AG04449 (cell line): ENCODE data around the gene TNKS1BP1.

ENCODE experiments used
- CTCF ChIA-PET: fragments of 350-600 bp; formaldehyde crosslinking; extraction: SDS; loops from one replicate; lab custom pipeline; 2021; ENCODE audit warnings: antibody characterized with exemption; lab: Yijun Ruan, JAX
- POLR2A ChIA-PET: fragments of 400-600, 350-600 bp; formaldehyde crosslinking; extraction: SDS; loops from one replicate; lab custom pipeline; 2020; ENCODE audit warnings: antibody characterized with exemption, inconsistent platforms; lab: Yijun Ruan, JAX
- DNase-seq: peaks from one replicate; pipeline ENCODE4 v3.0.0-alpha.2; 2010; ENCODE audit warnings: low read depth, low spot score
- H3K4me3 ChIP-seq: 2 replicates; pipeline ENCODE4 v1.5.1; 2011; ENCODE audit warnings: low read depth, mild to moderate bottlenecking, control low read depth, low read length
- CTCF ChIP-seq: IDR thresholded peaks from one replicate; pipeline ENCODE4 v1.5.1; 2011; ENCODE audit warnings: mild to moderate bottlenecking, moderate library complexity, low read length, control low read depth, inconsistent platforms; ENCODE audit not compliant: insufficient read depth; ENCODE audit errors: missing control alignments

The TNKS1BP1 gene

DNA sequence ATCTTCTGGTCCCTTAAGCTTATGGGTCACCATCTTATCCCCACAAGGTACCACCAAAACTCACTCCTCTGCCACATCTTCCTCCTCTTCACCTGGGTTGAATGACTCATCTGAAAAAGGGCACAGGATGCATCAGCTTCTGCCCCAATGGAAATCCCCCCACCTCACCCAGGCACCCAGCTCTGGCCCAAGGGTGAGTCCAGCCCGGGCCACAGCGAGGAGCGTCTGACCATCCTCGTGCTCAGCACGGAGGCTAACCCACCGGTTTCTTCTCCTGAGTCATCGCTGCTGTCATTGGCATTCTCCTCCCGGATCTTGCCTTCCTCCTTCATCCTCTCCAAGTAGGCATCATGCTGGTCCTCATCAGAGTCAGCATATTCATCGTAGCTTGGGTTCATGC lies 5.3 kb upstream of the TNKS1BP1 start:
- ChIA-PET CTCF (interaction anchor here (0.6 to 1.6 kb wide), 4 partner anchors 15 to 197 kb away, joined by 3 to 5 read pairs (median 3); no protein-coding TSS in a partner anchor), POLR2A (interaction anchor here (0.6 kb wide), 1 partner anchor 18 kb away, joined by 3 read pairs; no protein-coding TSS in a partner anchor)
- no peak for TF ChIP-seq CTCF
- no peak overlapping the region for H3K4me3 ChIP-seq
- no peak for DNase-seq

DNA sequence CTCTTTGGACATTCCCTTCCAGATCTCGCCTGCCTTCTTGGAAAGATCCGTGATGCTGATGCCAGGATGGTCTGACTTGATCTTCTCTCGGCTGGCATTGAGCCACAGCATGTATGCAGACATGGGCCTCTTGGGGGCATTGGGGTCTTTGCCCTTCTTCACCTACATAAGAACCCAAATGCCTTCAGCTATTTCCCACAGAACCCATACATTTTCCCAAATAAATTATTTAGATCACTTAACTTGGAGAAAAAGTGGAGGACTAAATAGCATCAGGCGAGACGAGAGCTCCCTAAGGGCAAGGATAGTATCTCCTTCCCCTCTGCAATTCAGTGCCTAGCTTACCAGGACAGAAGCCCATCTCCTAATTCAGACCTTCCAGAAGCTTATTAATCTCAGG lies 3.0 kb upstream of the TNKS1BP1 start:
- ChIA-PET CTCF (interaction anchor here (1.1 to 1.3 kb wide), 2 partner anchors 18 to 199 kb away, joined by 3 to 4 read pairs; no protein-coding TSS in a partner anchor), POLR2A (no interaction called here)
- H3K4me3 ChIP-seq = no peak overlapping the region

GRCh38 chr11:57325735-57326048 lies 940 bp upstream of the TNKS1BP1 start:
- TF ChIP-seq CTCF = no peak
- H3K4me3 ChIP-seq = peak overlapping the region; percentile 90
- ChIA-PET POLR2A (interaction anchor here (1.7 to 3.2 kb wide), 3 partner anchors 9 to 15 kb away, joined by 3 to 20 read pairs (median 4); partner anchors contain the start of gene SSRP1), CTCF (interaction anchor here (0.6 to 2.2 kb wide), 15 partner anchors 9 to 484 kb away, joined by 3 to 8 read pairs (median 3); partner anchors contain the start of genes P2RX3 and RTN4RL2)
- DNase-seq = no peak

More for the DNA sequence above, 3.0 kb upstream of the TNKS1BP1 start:
- TF ChIP-seq CTCF = no peak
- no peak for DNase-seq

DNA sequence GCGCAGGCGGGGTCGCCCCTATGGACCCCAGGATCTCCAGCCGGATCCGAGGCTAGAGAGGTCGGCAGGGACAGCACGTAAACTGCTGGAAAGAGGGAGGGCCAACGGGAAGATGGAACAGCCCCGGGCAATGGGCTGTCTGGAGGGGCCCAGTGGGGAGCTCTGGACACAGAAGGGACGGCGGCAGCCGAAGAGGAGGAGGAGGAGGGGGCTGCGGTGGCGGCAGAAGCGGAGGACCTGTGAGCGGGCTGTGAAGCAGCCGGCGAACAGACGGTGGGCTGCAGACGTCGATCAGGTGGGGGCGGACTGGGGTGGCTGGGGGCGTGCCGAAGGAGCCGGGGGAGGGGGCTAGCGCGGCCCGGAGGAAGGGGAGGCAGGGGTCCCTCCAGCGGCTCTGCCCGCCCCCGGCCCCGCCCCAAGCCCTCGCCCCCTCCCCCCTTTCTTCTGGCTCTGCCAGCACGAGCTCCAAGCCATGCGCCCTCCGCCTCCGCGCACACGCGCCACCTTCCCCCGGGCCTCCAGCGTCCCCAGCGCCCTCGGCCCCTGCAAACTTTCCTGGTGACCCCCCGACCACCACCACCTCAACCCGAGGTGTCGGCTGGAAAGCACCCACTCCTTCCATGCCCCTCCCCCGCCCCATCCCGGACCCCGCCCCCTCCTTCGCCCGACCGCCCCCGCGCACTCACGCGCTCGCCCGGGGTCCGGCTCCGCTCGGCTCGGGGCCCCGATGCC lies 432 bp downstream of the TNKS1BP1 start:
- DNase-seq = no peak
- ChIA-PET CTCF (interaction anchor here (0.7 to 2.2 kb wide), 9 partner anchors 11 to 483 kb away, joined by 3 to 8 read pairs (median 4); partner anchors contain the start of gene P2RX3), POLR2A (interaction anchor here (1.1 to 3.5 kb wide), 4 partner anchors 11 to 20 kb away, joined by 4 to 38 read pairs (median 12); partner anchors contain the start of gene SSRP1)
- H3K4me3 ChIP-seq = peak overlapping the region; percentile 90
- no peak for TF ChIP-seq CTCF

DNA sequence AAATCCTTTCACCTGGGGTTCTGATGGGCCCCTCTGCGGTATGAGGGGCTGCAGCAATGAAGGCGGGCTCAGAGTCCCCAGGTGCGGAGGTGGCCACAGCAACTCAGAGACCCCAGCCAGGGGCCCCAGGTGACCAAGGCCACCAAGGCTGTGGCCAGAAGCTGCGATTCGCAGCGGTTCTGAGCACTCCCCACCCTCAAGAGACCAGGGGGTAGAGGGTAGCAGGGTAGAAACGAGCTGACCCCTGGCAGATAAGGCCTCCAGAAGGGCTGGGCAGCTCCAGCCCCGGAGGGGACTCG lies 948 bp downstream of the TNKS1BP1 start:
- H3K4me3 ChIP-seq = peak overlapping the region; percentile 90
- CTCF ChIA-PET = interaction anchor here (0.7 to 2.2 kb wide), 5 partner anchors 11 to 483 kb away, joined by 3 to 5 read pairs (median 4); no protein-coding TSS in a partner anchor
- no peak for TF ChIP-seq CTCF
- DNase-seq = no peak
- POLR2A ChIA-PET = interaction anchor here (1.1 to 3.5 kb wide), 3 partner anchors 12 to 20 kb away, joined by 3 to 38 read pairs (median 5); partner anchors contain the start of gene SSRP1

DNA sequence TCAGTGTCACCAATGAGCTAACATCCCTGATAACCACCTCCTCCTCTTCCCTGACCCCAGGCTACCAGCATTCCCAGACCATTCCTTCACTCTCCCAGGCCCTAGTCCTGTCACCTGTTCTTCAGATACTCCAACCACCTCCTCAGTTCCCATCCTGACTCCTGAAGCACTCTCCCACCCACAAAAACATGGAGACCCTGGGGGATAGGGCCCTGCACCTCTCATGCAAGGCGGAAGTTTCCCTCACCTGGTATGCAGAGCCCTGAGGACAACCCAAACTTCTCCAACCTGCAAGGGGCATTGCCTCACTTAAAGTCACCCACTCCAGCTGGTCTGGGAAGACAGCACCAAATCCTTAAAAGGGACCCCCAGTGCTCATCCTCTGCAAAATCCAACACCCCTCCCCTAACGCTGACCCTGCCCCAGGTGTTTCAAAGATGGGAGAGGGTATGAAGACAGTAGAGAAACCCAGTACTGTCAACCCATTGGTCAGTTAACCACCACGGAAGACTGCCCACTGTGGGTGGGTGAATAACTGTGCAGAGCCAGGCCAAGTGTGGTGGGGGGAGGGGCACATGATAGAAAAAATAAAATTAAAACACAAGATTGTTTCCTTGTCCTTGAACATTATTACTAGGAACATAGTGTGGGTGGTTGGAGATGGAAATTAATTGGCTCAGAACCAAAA lies 1.4 kb downstream of the TNKS1BP1 start:
- peak overlapping the region; percentile 90 for H3K4me3 ChIP-seq
- TF ChIP-seq CTCF = peak; percentile 27
- DNase-seq = no peak
- ChIA-PET CTCF (interaction anchor here (0.8 to 3.1 kb wide), 5 partner anchors 12 to 482 kb away, joined by 3 to 17 read pairs (median 4); no protein-coding TSS in a partner anchor), POLR2A (interaction anchor here (1.4 to 3.5 kb wide), 3 partner anchors 12 to 74 kb away, joined by 3 to 38 read pairs (median 5); partner anchors contain the start of gene SSRP1)
